ENCODE measurements around the gene TUBGCP6. TPM values are rescaled to one million over a fixed set of nuclear protein-coding genes. Genes with fewer than 3 reads are reported as not detected.

The TUBGCP6 gene
- total RNA-seq, 1 donor from 2014 or later = 27.2 TPM

- H3K27me3 ChIP-seq (ENCODE audit: control insufficient read depth, insufficient read depth, low read length) = no peaks in the 10 kb centered on the region
- H3K4me3 ChIP-seq (ENCODE audit: low read depth, low read length) = no peak overlapping the region
- DNase-seq (ENCODE audit: low read depth) = no peak
- peaks cover 4% of the 10 kb centered on the region for H3K36me3 ChIP-seq (ENCODE audit: control insufficient read depth, insufficient read depth, low read length)
- no peak for TF ChIP-seq CTCF (IDR thresholded peaks at IDR 0.05; ENCODE audit: insufficient read depth, low read length, poor library complexity, severe bottlenecking)
These were observed 4.8 kb upstream of the TUBGCP6 start for GRCh38 chr22:50249341-50250248.

- Histone ChIP-seq H3K4me3 (ENCODE audit: low read depth, low read length) (no peak overlapping the region), H3K27me3 (ENCODE audit: control insufficient read depth, insufficient read depth, low read length) (no peaks in the 10 kb centered on the region), H3K36me3 (ENCODE audit: control insufficient read depth, insufficient read depth, low read length) (peaks cover 4% of the 10 kb centered on the region)
- no peak for DNase-seq (ENCODE audit: low read depth)
- no peak for TF ChIP-seq CTCF (IDR thresholded peaks at IDR 0.05; ENCODE audit: insufficient read depth, low read length, poor library complexity, severe bottlenecking)
These were observed 3.6 kb upstream of the TUBGCP6 start for GRCh38 chr22:50248196-50249081.

GRCh38 chr22:50247748-50248147 lies 2.9 kb upstream of the TUBGCP6 start:
- DNase-seq (ENCODE audit: low read depth) = no peak
- Histone ChIP-seq H3K4me3 (ENCODE audit: low read depth, low read length) (no peak overlapping the region), H3K36me3 (ENCODE audit: control insufficient read depth, insufficient read depth, low read length) (peaks cover 4% of the 10 kb centered on the region), H3K27me3 (ENCODE audit: control insufficient read depth, insufficient read depth, low read length) (no peaks in the 10 kb centered on the region)
- TF ChIP-seq CTCF (IDR thresholded peaks at IDR 0.05; ENCODE audit: insufficient read depth, low read length, poor library complexity, severe bottlenecking) = no peak

GRCh38 chr22:50246242-50247175 lies 1.7 kb upstream of the TUBGCP6 start:
- DNase-seq (ENCODE audit: low read depth) = no peak
- TF ChIP-seq CTCF (IDR thresholded peaks at IDR 0.05; ENCODE audit: insufficient read depth, low read length, poor library complexity, severe bottlenecking) = no peak
- no peaks in the 10 kb centered on the region for H3K27me3 ChIP-seq (ENCODE audit: control insufficient read depth, insufficient read depth, low read length)
- peaks cover 4% of the 10 kb centered on the region for H3K36me3 ChIP-seq (ENCODE audit: control insufficient read depth, insufficient read depth, low read length)
- H3K4me3 ChIP-seq (ENCODE audit: low read depth, low read length) = no peak overlapping the region
